Trophoblast cell (in vitro differentiated cells and primary cell): ENCODE results near the gene AVPI1.
A peak's percentile ranks its signal among the peaks of the same experiment; 100 is the strongest.

Experiments
- DNase-seq, 2 donors: peaks; one replicate each; pipeline ENCODE4 v3.0.0-alpha.2; 2016
- H2AFZ ChIP-seq: 2 replicates; pipeline ENCODE4 v1.6.1; 2013; ENCODE audit warnings: low read length, moderate library complexity, mild to moderate bottlenecking; ENCODE audit not compliant: insufficient read depth, poor library complexity
- H2AK5ac ChIP-seq: 2 replicates; pipeline ENCODE4 v1.6.1; 2013; ENCODE audit warnings: mild to moderate bottlenecking, low read length
- H2BK120ac ChIP-seq: 2 replicates; pipeline ENCODE4 v1.6.1; 2013; ENCODE audit warnings: low read length, mild to moderate bottlenecking, moderate library complexity; ENCODE audit not compliant: insufficient read depth, poor library complexity
- H2BK12ac ChIP-seq: 2 replicates; pipeline ENCODE4 v1.6.1; 2013; ENCODE audit warnings: mild to moderate bottlenecking, low read length, moderate library complexity
- H2BK5ac ChIP-seq: 2 replicates; pipeline ENCODE4 v1.6.1; 2013; ENCODE audit warnings: low read length, low read depth, moderate library complexity, mild to moderate bottlenecking; ENCODE audit not compliant: poor library complexity
- H3K14ac ChIP-seq: 2 replicates; pipeline ENCODE4 v1.6.1; 2013; ENCODE audit warnings: mild to moderate bottlenecking, low read length
- H3K18ac ChIP-seq: 2 replicates; pipeline ENCODE4 v1.6.1; 2013; ENCODE audit warnings: mild to moderate bottlenecking, low read length
- H3K23ac ChIP-seq: 2 replicates; pipeline ENCODE4 v1.6.1; 2013; ENCODE audit warnings: low read length
- H3K27ac ChIP-seq: 2 replicates; pipeline ENCODE4 v1.5.1; 2013; ENCODE audit warnings: low read depth, mild to moderate bottlenecking, inconsistent platforms, low read length, moderate library complexity
- H3K27me3 ChIP-seq: 2 replicates; pipeline ENCODE4 v1.6.1; 2013; ENCODE audit warnings: inconsistent platforms, mild to moderate bottlenecking, low read length, moderate library complexity; ENCODE audit not compliant: insufficient read depth
- H3K36me3 ChIP-seq, 2 experiments: 1 replicate in 1 of 2; 2 replicates in 1 of 2; pipeline ENCODE4 v1.6.1; 2013; ENCODE audit warnings: low read length in 2 of 2, mild to moderate bottlenecking in 2 of 2, moderate library complexity in 1 of 2; ENCODE audit not compliant: insufficient read depth in 2 of 2, control insufficient read depth in 1 of 2
- H3K4ac ChIP-seq: 2 replicates; pipeline ENCODE4 v1.6.1; 2013; ENCODE audit warnings: low read depth, mild to moderate bottlenecking, low read length, moderate library complexity
- H3K4me1 ChIP-seq, 2 experiments: 1 replicate in 1 of 2; 2 replicates in 1 of 2; pipeline ENCODE4 v1.6.1; 2013; ENCODE audit warnings: low read length in 2 of 2, mild to moderate bottlenecking in 2 of 2, moderate library complexity in 1 of 2; ENCODE audit not compliant: insufficient read depth in 2 of 2, control insufficient read depth in 1 of 2
- H3K4me2 ChIP-seq: 2 replicates; pipeline ENCODE4 v1.6.1; 2013; ENCODE audit warnings: inconsistent platforms, mild to moderate bottlenecking, low read length, moderate library complexity
- H3K4me3 ChIP-seq: 2 replicates; pipeline ENCODE4 v1.5.1; 2013; ENCODE audit warnings: mild to moderate bottlenecking, low read depth, low read length, inconsistent platforms
- H3K79me1 ChIP-seq: one replicate; pipeline ENCODE4 v1.6.1; 2013; ENCODE audit warnings: low read length
- H3K79me2 ChIP-seq: 2 replicates; pipeline ENCODE4 v1.6.1; 2013; ENCODE audit warnings: low read length, mild to moderate bottlenecking; ENCODE audit not compliant: control insufficient read depth, insufficient read depth, poor library complexity
- H3K9ac ChIP-seq: 2 replicates; pipeline ENCODE4 v1.6.1; 2013; ENCODE audit warnings: mild to moderate bottlenecking, low read length
- H3K9me3 ChIP-seq: 2 replicates; pipeline ENCODE4 v1.6.1; 2013; ENCODE audit warnings: low read depth, mild to moderate bottlenecking, control low read depth, inconsistent platforms, low read length; ENCODE audit not compliant: insufficient read depth
- H4K12ac ChIP-seq: 2 replicates; pipeline ENCODE4 v1.6.1; 2013; ENCODE audit warnings: low read depth, mild to moderate bottlenecking, low read length, moderate library complexity
- H4K8ac ChIP-seq: 2 replicates; pipeline ENCODE4 v1.6.1; 2013; ENCODE audit warnings: low read depth, mild to moderate bottlenecking, low read length, moderate library complexity
- H4K91ac ChIP-seq: one replicate; pipeline ENCODE4 v1.6.1; 2013; ENCODE audit warnings: low read depth, mild to moderate bottlenecking, low read length, moderate library complexity
- WGBS: extraction: QIAGEN DNeasy Blood & Tissue Kit; methylation state at CpG from one replicate; pipeline ENCODE4 v1.1.7; 2013; ENCODE audit warnings: missing lambda C conversion rate; ENCODE audit not compliant: insufficient read length, insufficient coverage; ENCODE audit errors: extremely low coverage; 5-methylcytosine and 5-hydroxymethylcytosine counted together

The AVPI1 gene

DNA sequence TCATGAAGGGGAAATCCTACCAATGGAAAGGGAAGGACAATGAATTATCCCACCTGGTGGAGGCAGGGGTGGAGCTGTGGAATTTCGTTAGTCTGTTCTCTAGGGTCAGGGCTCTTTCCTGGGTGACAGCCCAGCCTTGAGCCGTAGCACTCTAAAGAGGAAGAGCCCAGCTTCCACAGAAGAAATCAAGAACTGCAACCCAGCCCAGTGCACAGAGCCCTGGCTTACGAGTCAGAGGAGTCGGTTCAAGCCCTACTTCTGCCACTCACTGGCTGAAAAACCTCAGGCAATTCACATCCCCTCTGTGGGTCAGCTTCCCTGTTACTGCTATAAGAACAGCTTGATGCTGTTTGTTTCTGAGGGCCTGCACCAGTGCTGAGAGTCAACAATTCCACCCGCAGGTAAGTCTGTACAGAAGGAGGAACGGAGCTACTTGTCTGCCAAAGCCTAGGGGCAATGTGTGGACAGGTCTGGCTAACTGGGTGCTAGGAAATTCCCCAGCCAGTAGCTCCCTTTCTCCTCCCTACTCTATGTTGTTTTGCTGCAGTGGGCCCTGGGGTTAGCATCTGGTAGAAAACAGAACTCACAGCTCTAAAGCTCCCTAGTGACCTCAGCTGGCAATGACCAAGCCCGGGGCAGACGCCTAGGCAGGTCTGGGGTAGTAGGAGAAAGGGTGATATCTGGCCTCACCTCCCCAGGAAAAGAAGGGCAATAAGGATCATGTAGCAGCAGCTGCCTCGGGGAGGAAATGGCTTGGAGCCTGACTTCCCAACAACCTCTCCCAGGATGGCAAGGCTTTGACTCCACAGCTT lies 3.3 kb downstream of the AVPI1 start:
- Histone ChIP-seq H3K27ac (peak overlapping the region; percentile 18), H3K36me3 (peaks cover 4 to 6% of the 10 kb centered on the region in 2 experiments), H3K18ac (no peak overlapping the region), H3K14ac (no peak overlapping the region), H3K9me3 (no peaks in the 10 kb centered on the region), H2BK120ac (no peak overlapping the region), H3K4me2 (no peak overlapping the region), H3K4ac (no peak overlapping the region), H2AFZ (peak overlapping the region; percentile 2), H2BK12ac (no peak overlapping the region), H2BK5ac (no peak overlapping the region), H3K23ac (no peak overlapping the region), H4K8ac (no peak overlapping the region), H4K91ac (no peak overlapping the region), H3K27me3 (no peaks in the 10 kb centered on the region), H3K79me1 (peaks cover 12% of the 10 kb centered on the region), H3K79me2 (peaks cover 5% of the 10 kb centered on the region), H3K4me1 (peaks cover 16 to 17% of the 10 kb centered on the region in 2 experiments), H3K9ac (no peak overlapping the region), H4K12ac (no peak overlapping the region), H3K4me3 (no peak overlapping the region), H2AK5ac (no peak overlapping the region)
- no CpG with 5 or more reads among the region's 9 CpGs for WGBS
- DNase-seq, result peak; percentile 60 to 66

DNA sequence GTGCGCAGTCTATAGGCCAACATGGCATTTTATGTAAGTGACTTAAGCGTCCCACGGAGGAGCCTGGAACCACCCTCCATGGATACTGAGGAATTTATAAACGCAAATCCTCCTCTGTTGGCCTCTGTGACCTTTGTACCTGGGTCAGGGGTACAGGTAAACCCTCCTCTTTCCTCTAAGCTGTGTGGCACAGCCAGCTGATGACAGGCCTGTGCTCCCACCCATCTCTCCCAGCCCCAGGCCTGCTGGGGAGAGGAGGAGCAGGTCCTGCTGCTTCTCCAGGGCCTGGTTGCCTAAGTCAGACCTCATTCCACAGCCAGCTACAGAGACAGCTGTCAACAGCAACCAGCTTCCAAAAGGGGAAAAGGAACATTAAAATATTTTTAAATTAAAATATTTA lies 5.0 kb downstream of the AVPI1 start:
- Histone ChIP-seq H3K4me3 (no peak overlapping the region), H2AFZ (no peak overlapping the region), H2BK12ac (no peak overlapping the region), H2AK5ac (no peak overlapping the region), H3K79me1 (peaks cover 7% of the 10 kb centered on the region), H3K4ac (no peak overlapping the region), H4K12ac (no peak overlapping the region), H3K79me2 (peaks cover 5% of the 10 kb centered on the region), H3K4me1 (peaks cover 12 to 13% of the 10 kb centered on the region in 2 experiments), H3K27ac (no peak overlapping the region), H4K8ac (no peak overlapping the region), H3K9ac (no peak overlapping the region), H3K27me3 (no peaks in the 10 kb centered on the region), H2BK5ac (no peak overlapping the region), H2BK120ac (no peak overlapping the region), H3K36me3 (peaks cover 11 to 14% of the 10 kb centered on the region in 2 experiments), H3K23ac (no peak overlapping the region), H3K14ac (no peak overlapping the region), H3K9me3 (no peaks in the 10 kb centered on the region), H3K4me2 (no peak overlapping the region), H4K91ac (no peak overlapping the region), H3K18ac (no peak overlapping the region)
- no CpG with 5 or more reads among the region's 4 CpGs for WGBS
- DNase-seq, result no peak

GRCh38 chr10:97679594-97679993 lies 7.4 kb downstream of the AVPI1 start:
- Histone ChIP-seq H2AFZ (no peak overlapping the region), H4K91ac (no peak overlapping the region), H2BK5ac (no peak overlapping the region), H3K79me2 (peaks cover 2% of the 10 kb centered on the region), H3K14ac (no peak overlapping the region), H3K27ac (no peak overlapping the region), H3K23ac (no peak overlapping the region), H2AK5ac (no peak overlapping the region), H3K36me3 (peaks cover 23 to 28% of the 10 kb centered on the region in 2 experiments), H4K8ac (no peak overlapping the region), H3K4ac (no peak overlapping the region), H4K12ac (no peak overlapping the region), H3K79me1 (no peaks in the 10 kb centered on the region), H3K18ac (no peak overlapping the region), H3K9ac (no peak overlapping the region), H3K4me3 (no peak overlapping the region), H3K4me2 (no peak overlapping the region), H2BK120ac (no peak overlapping the region), H3K9me3 (no peaks in the 10 kb centered on the region), H3K27me3 (no peaks in the 10 kb centered on the region), H2BK12ac (no peak overlapping the region), H3K4me1 (peaks cover 9% of the 10 kb centered on the region in 2 experiments)
- no peak for DNase-seq
- WGBS, result no CpG with 5 or more reads among the region's 16 CpGs

DNA sequence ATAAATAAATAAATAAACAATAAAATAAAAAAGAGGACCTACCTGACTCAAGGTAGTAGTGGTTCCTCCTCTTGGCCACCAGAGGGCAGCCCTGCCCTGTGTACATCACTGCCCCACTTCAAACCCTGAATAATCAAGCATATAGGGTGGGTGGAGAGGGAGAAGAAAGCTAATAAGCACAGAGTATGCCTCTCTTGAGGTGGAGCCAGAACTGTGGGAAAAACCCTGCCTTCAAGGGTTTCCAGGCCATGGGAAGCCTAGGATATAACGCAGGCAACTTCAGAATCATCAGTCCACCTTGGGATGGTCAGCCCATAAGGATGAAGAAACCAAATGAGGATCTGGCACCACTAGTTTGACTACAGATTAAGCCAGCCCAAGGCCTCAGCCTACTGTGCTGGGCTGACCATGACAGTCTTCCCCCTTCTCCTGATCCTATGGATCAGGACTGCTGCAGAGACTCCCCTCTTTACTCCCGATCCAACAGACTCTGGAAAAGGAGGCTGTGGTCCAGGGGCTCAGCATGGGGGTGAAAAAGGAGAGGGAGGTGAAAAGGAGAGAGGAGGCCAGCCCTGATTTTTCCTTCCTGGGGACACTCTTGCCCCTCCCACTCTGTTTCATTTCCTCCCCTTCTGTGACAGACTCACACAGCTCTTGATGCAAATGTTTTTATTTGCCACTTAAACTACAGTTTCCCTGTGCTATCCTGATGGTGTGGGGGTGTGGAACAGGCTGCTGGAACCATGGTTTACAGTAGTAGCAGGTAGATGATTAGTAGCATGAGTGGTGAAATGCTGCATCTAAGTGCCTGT lies 10.1 kb downstream of the AVPI1 start:
- Histone ChIP-seq H3K4me2 (no peak overlapping the region), H3K23ac (no peak overlapping the region), H2AK5ac (no peak overlapping the region), H3K27me3 (no peaks in the 10 kb centered on the region), H3K18ac (no peak overlapping the region), H3K36me3 (peaks cover 36 to 41% of the 10 kb centered on the region in 2 experiments), H3K9me3 (no peaks in the 10 kb centered on the region), H3K79me2 (peaks cover 2% of the 10 kb centered on the region), H2BK5ac (no peak overlapping the region), H3K4me1 (no peaks in the 10 kb centered on the region), H2AFZ (no peak overlapping the region), H2BK120ac (no peak overlapping the region), H4K91ac (no peak overlapping the region), H4K12ac (no peak overlapping the region), H3K4me3 (no peak overlapping the region), H3K14ac (no peak overlapping the region), H2BK12ac (no peak overlapping the region), H4K8ac (no peak overlapping the region), H3K4ac (no peak overlapping the region), H3K27ac (no peak overlapping the region), H3K9ac (no peak overlapping the region), H3K79me1 (no peaks in the 10 kb centered on the region)
- DNase-seq, result peak; percentile 31 to 68
- no CpG with 5 or more reads among the region's 2 CpGs for WGBS
